DOHH2 (cell line): ENCODE measurements around the gene C1QB.

Source experiments
- H3F3A ChIP-seq: fragments of 200-600 bp; sonication (generic), shearing (Covaris generic); 2 replicates; pipeline ENCODE4 v1.6.0; 2016; ENCODE audit warnings: antibody characterized with exemption, mild to moderate bottlenecking; ENCODE audit not compliant: control insufficient read depth, insufficient read depth
- H3K27ac ChIP-seq: fragments of 200-600 bp; sonication (generic); 2 replicates; pipeline ENCODE4 v1.5.1; 2014; ENCODE audit warnings: low read depth, mild to moderate bottlenecking, low read length, moderate library complexity
- H3K27me3 ChIP-seq: fragments of 200-600 bp; sonication (generic); 2 replicates; pipeline ENCODE4 v1.6.1; 2014; ENCODE audit warnings: mild to moderate bottlenecking, low read length, mixed read lengths; ENCODE audit not compliant: control insufficient read depth
- H3K36me3 ChIP-seq: fragments of 200-600 bp; sonication (generic); 2 replicates; pipeline ENCODE4 v1.6.1; 2014; ENCODE audit warnings: mild to moderate bottlenecking, low read length, moderate library complexity, mixed read lengths; ENCODE audit not compliant: control insufficient read depth
- H3K4me1 ChIP-seq: fragments of 200-600 bp; sonication (generic); 2 replicates; pipeline ENCODE4 v1.6.1; 2014; ENCODE audit warnings: mild to moderate bottlenecking, low read length, mixed read lengths; ENCODE audit not compliant: control insufficient read depth
- H3K4me2 ChIP-seq: fragments of 200-600 bp; sonication (generic); 2 replicates; pipeline ENCODE4 v1.6.0; 2014; ENCODE audit warnings: mild to moderate bottlenecking, low read length, moderate library complexity
- H3K4me3 ChIP-seq: fragments of 200-600 bp; sonication (generic); 2 replicates; pipeline ENCODE4 v1.5.1; 2014; ENCODE audit warnings: mild to moderate bottlenecking, low read length, mixed read lengths
- H3K79me2 ChIP-seq: fragments of 200-600 bp; sonication (generic); 2 replicates; pipeline ENCODE4 v1.6.1; 2014; ENCODE audit warnings: mild to moderate bottlenecking, low read length, mixed read lengths; ENCODE audit not compliant: control insufficient read depth
- H3K9me2 ChIP-seq: fragments of 200-600 bp; sonication (generic); replicated peaks from 2 replicates; pipeline ENCODE4 v1.6.1; 2014; ENCODE audit warnings: mild to moderate bottlenecking, low read length, mixed read lengths; ENCODE audit not compliant: control insufficient read depth
- H3K9me3 ChIP-seq: fragments of 200-600 bp; sonication (generic); 2 replicates; pipeline ENCODE4 v1.6.1; 2014; ENCODE audit warnings: antibody characterized with exemption, low read length, mixed read lengths; ENCODE audit not compliant: control insufficient read depth, insufficient read depth
- H4K20me1 ChIP-seq: fragments of 200-600 bp; sonication (generic); 2 replicates; pipeline ENCODE4 v1.6.0; 2014; ENCODE audit warnings: low read depth, mild to moderate bottlenecking, antibody characterized with exemption, low read length, moderate library complexity; ENCODE audit not compliant: control insufficient read depth, insufficient read depth
- EZH2phosphoT487 ChIP-seq: fragments of 200-600 bp; sonication (generic); IDR thresholded peaks from 2 replicates; pipeline ENCODE4 v1.6.1; 2017; ENCODE audit warnings: borderline replicate concordance, mild to moderate bottlenecking, antibody characterized with exemption, low read length, moderate library complexity, mixed read lengths
- TF ChIP-seq, protein P1 (sequence below): fragments of 200-600 bp; sonication (generic); IDR thresholded peaks from one replicate; pipeline ENCODE4 v1.5.1; 2014; ENCODE audit warnings: antibody characterized with exemption, mild to moderate bottlenecking, low read depth, low read length; ENCODE audit not compliant: poor library complexity, severe bottlenecking

C1QB gene

DNA sequence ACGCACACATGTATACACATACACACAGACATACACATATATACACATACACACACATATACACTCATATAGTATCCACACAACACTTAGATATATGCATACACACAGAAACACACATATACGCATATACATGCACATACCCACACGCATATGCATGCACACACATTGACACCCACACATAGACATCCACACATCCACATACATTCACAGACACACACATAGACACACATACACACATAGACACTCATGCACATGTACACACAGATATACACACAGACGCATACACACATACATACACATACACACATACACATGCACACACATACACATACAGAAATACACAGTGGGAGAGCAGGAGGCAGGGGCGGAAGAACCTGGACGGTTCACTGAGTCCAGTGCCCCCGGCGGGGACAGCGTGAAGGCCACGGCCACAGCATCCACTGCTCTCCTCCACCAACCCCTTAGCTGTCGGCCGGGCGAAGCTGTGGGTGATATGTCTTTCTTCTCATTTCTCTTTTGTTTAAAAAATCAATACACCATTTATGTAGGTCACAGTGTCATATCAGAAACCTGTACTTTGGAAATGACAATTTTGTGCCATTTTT, 2.8 kb upstream of the C1QB start:
- no peaks in the 10 kb centered on the region for H3K4me1 ChIP-seq
- no peaks in the 10 kb centered on the region for H3K9me2 ChIP-seq
- H4K20me1 ChIP-seq = no peaks in the 10 kb centered on the region
- H3K27me3 ChIP-seq = no peaks in the 10 kb centered on the region
- TF ChIP-seq, protein P1, sequence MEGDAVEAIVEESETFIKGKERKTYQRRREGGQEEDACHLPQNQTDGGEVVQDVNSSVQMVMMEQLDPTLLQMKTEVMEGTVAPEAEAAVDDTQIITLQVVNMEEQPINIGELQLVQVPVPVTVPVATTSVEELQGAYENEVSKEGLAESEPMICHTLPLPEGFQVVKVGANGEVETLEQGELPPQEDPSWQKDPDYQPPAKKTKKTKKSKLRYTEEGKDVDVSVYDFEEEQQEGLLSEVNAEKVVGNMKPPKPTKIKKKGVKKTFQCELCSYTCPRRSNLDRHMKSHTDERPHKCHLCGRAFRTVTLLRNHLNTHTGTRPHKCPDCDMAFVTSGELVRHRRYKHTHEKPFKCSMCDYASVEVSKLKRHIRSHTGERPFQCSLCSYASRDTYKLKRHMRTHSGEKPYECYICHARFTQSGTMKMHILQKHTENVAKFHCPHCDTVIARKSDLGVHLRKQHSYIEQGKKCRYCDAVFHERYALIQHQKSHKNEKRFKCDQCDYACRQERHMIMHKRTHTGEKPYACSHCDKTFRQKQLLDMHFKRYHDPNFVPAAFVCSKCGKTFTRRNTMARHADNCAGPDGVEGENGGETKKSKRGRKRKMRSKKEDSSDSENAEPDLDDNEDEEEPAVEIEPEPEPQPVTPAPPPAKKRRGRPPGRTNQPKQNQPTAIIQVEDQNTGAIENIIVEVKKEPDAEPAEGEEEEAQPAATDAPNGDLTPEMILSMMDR = no peak
- TF ChIP-seq EZH2phosphoT487 = no peak
- no peaks in the 10 kb centered on the region for H3K79me2 ChIP-seq
- H3K4me2 ChIP-seq = no peak overlapping the region
- no peaks in the 10 kb centered on the region for H3K36me3 ChIP-seq
- no peak overlapping the region for H3K4me3 ChIP-seq
- H3K9me3 ChIP-seq = no peaks in the 10 kb centered on the region
- no peaks in the 10 kb centered on the region for H3F3A ChIP-seq
- no peak overlapping the region for H3K27ac ChIP-seq

DNA sequence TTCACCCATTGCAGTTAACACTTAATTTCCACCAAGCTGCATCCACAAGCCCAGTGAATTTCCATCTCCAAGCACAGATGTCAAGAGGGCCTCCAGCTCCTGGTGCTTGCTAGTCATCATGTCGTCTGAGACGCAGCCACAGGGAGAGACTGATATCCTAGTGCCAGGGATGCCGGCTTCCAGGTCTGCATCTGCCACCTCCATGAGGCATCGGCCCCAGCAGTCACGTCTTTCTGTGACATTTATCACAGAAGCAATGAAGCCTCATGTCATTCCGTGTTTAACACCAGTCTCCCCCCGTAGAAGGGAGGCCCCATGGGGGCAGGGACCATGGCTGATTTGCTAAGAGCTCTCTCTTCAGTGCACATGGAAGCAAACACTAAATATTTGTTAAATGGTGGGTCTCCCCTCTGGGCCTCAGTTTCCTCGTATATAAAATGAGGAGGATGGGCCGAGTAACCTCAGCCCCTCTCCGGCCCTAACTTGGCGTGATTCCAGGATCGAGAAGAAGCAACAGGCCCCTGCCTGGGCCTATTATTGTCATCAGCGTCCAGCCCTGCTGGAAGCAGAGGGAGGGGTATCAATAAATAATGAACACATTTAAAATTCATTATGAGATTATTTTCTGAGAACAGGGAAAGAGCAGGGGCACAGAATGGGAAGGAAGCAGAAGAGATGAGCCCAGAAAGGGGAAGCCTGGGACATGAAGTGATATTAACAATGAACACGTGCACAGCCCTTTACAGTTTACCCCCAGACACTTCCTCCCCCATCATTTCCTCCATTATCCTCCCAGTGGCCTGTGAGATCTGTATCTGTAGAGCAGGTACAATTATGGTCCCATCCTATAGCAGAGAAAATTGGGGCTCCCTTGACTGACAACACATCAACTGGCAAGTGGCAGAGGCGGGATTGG, 837 bp upstream of the C1QB start:
- H3K27ac ChIP-seq = no peak overlapping the region
- no peaks in the 10 kb centered on the region for H3K79me2 ChIP-seq
- H3K9me3 ChIP-seq = no peaks in the 10 kb centered on the region
- H3K4me3 ChIP-seq = no peak overlapping the region
- no peaks in the 10 kb centered on the region for H4K20me1 ChIP-seq
- TF ChIP-seq, protein P1 = no peak
- no peak for TF ChIP-seq EZH2phosphoT487
- H3K36me3 ChIP-seq = no peaks in the 10 kb centered on the region
- no peaks in the 10 kb centered on the region for H3K4me1 ChIP-seq
- H3F3A ChIP-seq = no peaks in the 10 kb centered on the region
- no peaks in the 10 kb centered on the region for H3K27me3 ChIP-seq
- H3K4me2 ChIP-seq = no peak overlapping the region
- no peaks in the 10 kb centered on the region for H3K9me2 ChIP-seq

DNA sequence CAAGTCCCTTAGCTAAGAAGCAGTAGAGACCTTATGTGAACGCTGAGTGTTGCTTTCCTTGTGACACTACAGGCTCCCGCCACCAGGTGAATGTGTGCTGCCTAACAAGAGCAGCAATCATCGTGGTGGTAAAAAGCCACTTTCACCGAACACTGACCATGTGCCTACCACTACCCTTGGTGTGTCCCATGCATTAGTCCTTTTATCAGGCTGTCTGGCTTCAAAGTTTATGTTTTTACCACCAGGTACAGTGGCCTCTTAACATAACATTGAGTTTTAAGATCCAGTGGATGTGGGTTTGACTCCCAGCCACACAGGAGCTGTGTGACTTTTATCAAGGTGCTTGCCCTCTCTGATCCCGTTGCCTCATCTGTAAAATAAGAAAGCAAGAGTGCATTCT, 1.7 kb downstream of the C1QB start:
- Histone ChIP-seq H3K4me2 (no peak overlapping the region), H4K20me1 (no peaks in the 10 kb centered on the region), H3K9me3 (no peaks in the 10 kb centered on the region)

More for the DNA sequence above, 1.7 kb downstream of the C1QB start:
- Histone ChIP-seq H3K79me2 (no peaks in the 10 kb centered on the region), H3K27ac (no peak overlapping the region), H3K4me3 (no peak overlapping the region), H3F3A (no peaks in the 10 kb centered on the region), H3K36me3 (no peaks in the 10 kb centered on the region), H3K27me3 (no peaks in the 10 kb centered on the region), H3K9me2 (no peaks in the 10 kb centered on the region), H3K4me1 (no peaks in the 10 kb centered on the region)
- no peak for TF ChIP-seq EZH2phosphoT487
- TF ChIP-seq, protein P1 = no peak
